TTC549 (cell line): ENCODE measurements around the gene ITLN2.
"Not testable (repeated sequence)": the region's sequence is repeated elsewhere in the genome, so short reads cannot be mapped to it uniquely, and the experiment has no call there.

ENCODE experiments used
- FAIRE-seq: peaks from 2 replicates; lab custom pipeline; 2012; peaks lifted over from hg19 to GRCh38; lab: Jason Lieb, UNC

Gene ITLN2

GRCh38 chr1:160952129-160952510, 2.5 kb downstream of the ITLN2 start:
- no peak for FAIRE-seq

- FAIRE-seq = peak; percentile 84
Measured at GRCh38 chr1:160951443-160952128, 3.0 kb downstream of the ITLN2 start.

GRCh38 chr1:160950657-160951056, 4.0 kb downstream of the ITLN2 start:
- FAIRE-seq = no peak

- FAIRE-seq = no peak
Measured at GRCh38 chr1:160949881-160950280, 4.7 kb downstream of the ITLN2 start.

- FAIRE-seq = not testable (repeated sequence)
Measured at GRCh38 chr1:160949216-160949880, 5.3 kb downstream of the ITLN2 start.

GRCh38 chr1:160947174-160947759, 7.3 kb downstream of the ITLN2 start:
- FAIRE-seq = not testable (repeated sequence)

DNA sequence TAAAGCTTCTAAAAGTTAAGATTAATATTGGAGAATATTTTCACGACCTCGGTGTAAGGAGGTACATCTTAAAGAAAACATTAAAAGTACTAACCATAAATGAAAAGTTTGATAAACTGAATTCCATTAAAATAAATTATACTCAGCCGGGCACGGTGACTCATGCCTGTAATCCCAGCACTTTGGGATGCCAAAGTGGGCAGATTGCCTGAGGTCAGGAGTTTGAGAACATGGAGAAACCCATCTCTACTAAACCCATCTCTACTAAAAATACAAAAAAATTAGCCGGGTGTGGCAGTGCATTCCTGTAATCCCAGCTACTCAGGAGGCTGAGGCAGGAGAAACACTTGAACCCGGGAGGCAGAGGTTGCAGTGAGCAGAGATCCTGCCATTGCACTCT, 8.7 kb downstream of the ITLN2 start:
- not testable (repeated sequence) for FAIRE-seq

DNA sequence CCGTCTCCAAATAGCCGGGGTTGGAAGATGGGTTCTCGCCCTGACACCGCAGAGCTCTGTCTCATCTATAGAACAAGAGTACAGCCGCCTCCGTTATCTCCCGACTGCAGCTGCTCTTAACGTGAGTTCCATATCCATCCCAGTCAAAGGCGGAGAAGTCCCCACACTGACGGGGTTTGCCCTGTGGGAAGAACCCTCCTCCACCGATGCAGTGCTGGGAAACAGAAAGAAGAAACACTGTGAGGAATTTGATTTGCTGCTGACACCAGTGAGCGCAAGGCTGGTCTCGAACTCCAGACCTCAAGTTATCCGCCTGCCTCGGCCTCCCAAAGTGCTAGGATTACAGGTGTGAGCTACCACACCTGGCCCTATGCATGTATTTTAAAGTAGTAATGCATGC, 9.5 kb downstream of the ITLN2 start:
- FAIRE-seq = no peak

DNA sequence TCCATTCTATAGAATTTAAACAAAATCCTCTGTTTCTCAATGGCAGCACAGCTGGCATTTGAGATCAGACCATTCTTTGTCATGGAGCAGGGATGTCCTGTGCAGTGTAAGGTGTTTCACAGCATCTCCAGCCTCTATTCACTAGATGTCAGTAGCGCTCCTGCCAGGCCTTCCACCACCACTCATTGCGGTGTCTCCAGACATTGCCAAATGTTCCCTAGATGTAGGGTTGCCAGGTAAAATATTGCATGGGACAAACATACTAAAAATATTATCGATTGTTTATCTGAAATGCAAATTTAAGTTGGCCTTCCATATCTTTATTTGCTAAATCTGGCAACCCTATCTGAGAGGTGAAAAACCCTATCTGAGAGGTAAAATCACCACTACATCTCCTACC, 11.7 kb downstream of the ITLN2 start:
- FAIRE-seq = no peak

DNA sequence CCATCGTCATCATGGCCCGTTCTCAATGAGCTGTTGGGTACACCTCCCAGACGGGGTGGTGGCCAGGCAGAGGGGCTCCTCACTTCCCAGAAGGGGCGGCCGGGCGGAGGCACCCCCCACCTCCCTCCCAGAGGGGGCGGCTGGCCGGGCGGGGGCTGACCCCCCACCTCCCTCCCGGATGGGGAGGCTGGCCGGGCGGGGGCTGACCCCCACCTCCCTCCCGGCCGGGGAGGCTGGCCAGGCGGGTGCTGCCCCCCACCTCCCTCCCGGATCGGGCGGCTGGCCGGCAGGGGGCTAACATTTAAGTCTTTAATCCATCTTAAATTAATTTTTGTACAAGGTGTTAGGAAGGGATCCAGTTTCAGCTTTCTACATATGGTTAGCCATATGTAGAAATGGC, 17.9 kb downstream of the ITLN2 start:
- FAIRE-seq = not testable (repeated sequence)

GRCh38 chr1:160935527-160936258, 18.9 kb downstream of the ITLN2 start:
- no peak for FAIRE-seq

DNA sequence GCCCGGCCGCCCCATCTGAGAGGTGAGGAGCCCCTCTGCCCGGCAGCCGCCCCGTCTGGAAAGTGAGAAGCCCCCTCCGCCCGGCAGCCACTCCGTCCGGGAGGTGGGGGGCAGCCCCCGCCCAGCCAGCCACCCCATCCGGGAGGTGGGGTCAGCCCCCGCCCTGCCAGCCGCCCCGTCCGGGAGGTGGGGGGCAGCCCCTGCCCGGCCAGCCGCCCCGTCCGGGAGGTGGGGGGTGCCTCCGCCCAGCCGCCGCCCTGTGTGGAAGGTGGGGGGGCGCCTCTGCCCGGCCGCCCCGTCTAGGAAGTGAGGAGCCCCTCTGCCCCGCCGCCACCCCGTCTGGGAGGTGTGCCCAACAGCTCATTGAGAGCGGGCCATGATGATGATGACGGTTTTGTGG, 21.3 kb downstream of the ITLN2 start:
- not testable (repeated sequence) for FAIRE-seq

DNA sequence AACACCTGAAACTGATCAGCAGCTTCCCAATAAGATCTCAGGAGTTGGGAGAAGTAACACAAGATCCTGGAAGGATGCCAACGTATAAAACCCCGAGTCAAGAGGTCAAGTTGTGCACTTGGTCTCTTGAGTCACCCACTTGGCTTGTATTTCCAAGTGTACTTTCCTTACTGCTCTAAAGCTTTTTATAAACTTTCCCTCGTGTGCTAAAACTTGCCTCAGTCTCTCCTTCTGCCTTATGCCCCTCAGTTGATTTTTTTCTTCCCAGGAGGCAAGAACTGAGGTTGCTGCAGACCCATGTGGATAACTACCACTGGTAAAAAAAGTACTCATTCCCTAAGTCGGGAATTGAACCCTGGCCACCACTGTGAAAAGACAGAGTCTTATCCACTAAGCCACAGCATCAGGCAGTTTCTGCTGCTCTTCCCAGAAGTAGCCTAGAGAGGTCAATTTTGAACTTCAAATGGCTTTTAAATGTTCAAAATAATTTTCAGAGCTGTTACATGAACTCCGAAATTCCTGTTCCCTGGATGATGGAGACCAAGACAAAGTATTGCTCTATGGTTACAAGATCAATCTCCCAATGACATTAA, 28.9 kb downstream of the ITLN2 start:
- FAIRE-seq = no peak

DNA sequence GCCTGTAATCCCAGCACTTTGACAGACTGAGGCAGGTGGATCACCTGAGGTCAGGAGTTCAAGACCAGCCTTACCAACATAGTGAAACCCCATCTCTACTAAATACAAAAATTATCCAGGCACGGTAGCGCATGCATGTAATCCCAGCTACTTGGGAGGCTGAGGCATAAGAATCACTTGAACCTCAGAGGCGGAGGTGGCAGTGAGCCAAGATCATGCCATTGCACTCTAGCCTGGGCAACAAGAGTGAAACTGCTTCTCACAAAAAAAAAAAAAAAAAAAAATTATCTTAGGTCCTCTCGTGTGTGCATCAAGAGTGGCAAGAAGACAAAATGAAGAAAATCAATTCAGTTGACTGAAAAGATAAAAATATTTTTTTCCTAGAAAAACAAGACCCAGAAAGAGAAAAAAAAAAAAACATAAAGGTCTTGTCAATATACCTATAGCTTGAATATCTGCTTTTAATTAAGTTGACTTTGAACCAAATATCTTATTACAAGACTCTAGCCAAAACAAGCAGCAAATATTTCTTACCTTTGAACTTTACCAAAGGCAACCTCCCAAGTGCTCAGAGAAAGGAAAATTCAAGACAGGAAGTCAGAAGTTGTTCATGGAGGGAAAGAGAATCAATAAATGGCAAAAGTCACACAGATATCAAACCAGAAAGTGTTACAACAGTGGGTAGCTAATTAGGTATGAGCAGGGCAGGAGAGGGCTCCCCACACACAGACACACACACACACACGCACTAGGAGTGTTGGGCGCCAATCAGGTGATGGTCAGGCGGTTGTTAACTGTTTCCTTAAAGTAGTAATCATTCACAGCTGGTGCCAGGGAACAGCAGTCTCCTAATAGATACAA, 29.6 kb downstream of the ITLN2 start:
- FAIRE-seq = no peak

GRCh38 chr1:160916666-160917065, 37.9 kb downstream of the ITLN2 start:
- FAIRE-seq = no peak

DNA sequence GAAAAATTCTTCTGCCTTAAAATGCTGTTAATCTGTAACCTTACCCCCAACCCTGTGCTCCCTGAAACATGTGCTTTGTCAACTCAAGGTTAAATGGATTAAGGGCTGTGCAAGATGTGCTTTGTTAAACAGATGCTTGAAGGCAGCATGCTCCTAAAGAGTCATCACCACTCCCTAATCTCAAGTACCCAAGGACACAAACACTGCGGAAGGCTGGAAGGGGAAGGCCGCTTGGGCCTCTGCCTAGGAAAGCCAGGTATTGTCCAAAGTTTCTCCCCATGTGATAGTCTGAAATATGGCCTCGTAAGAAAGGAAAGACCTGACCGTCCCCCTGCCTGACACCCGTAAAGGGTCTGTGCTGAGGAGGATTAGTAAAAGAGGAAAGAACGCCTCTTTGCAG, 41.4 kb downstream of the ITLN2 start:
- not testable (repeated sequence) for FAIRE-seq

DNA sequence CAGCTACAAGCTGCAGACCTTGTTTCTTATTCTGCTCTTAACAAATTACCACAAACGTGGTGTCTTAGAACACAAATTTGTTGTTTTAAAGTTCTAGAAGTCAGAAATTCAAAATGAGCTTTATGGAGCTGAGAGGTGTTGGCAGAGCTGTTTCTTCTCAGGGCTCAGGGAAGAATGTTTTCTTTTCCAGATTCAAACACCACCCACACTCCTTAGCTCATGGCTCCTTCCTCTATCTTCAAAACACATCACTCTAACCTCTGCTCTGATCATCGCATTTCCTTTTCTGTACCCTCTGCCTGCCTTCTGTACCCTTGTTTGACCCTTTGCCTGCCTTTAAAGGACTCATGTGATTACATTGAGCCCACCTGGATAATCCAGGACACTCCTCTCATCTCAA, 42.7 kb downstream of the ITLN2 start:
- FAIRE-seq = no peak

DNA sequence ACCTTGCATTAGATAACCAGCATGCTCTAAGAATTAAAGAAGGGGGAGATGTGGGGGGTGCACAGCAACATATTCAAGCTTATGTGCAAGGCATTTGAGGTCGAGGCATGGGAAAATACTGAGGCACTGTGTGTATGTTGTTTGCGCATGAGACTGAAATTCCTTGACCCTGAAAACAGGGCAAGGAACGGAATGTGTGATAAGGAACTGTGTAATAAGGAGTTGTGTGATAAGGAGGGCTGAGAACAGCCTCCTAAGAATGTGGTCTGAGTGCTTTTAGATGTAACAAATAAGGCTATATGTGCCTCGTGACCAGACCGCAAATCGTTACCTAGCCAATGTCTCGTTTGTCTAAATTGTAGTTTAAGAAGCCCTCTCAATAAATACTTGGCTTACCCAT, 43.2 kb downstream of the ITLN2 start:
- FAIRE-seq = no peak

DNA sequence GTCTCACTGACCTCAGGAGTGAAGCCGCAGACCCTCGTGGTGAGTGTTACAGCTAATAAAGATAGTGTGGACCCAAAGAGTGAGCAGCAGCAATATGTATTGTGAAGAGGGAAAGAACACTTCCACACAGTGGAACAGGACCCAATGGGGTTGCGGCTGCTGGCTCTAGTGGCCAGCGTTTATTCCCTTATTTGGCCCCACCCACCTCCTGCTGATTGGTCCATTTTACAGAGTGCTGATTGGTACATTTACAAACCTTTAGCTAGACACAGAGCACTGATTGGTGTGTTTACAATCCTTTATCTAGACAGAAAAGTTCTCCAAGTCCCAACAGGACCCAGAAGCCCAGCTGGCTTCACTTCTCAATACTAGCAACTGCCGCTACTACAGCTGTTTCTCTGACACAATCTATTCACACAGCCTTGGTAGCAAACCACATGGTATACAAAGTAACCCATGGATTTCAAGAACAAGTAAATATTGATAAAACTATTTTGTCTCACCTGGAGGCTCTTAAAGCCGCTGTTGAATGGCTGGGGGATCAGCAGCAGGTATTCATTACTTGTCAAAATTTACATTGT, 44.3 kb downstream of the ITLN2 start:
- FAIRE-seq = no peak

GRCh38 chr1:160907976-160908375, 46.6 kb downstream of the ITLN2 start:
- FAIRE-seq = no peak

DNA sequence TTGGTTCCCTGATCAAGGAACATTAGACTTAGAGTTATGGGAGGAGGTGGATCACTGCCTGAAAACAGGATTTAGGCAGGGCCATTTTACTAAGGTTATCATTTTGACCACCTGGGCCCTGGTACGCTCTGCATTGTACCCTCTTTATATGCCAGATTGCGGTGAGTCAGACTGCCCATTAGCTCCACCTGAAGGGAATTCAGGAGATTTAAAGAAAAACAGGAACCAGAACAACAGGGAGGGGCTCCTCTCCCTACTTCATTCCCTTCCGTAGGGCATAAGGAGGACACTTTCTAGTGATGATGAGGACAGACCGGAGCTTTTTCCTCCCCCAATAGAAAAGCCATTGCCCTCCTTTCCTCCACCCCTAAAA, 49.0 kb downstream of the ITLN2 start:
- FAIRE-seq = no peak
